SK-N-SH treated with all-trans-retinoic acid at 6 μM for 48 hours (cell line): ENCODE measurements around the gene CTSA.

Source experiments
- ATAC-seq: fragments of 200-7000 bp; cut with Tn5 transposase; 3 replicates; pipeline ENCODE4 v1.9.1; 2020; ENCODE audit warnings: mild to moderate bottlenecking, moderate library complexity
- BACH2 ChIP-seq: fragments of 250-450 bp; sonication (Bioruptor Pico); IDR thresholded peaks from 2 replicates; pipeline ENCODE4 v1.9.0; 2021; ENCODE audit warnings: mild to moderate bottlenecking, borderline replicate concordance
- CREB5 ChIP-seq: fragments of 250-450 bp; sonication (Bioruptor Pico); IDR thresholded peaks from 2 replicates; pipeline ENCODE4 v1.5.1; 2020; ENCODE audit warnings: low read depth, mild to moderate bottlenecking, moderate library complexity
- CSRNP3 ChIP-seq: fragments of 250-450 bp; sonication (Bioruptor Pico); IDR thresholded peaks from 2 replicates; pipeline ENCODE4 v1.5.1; 2021; ENCODE audit warnings: mild to moderate bottlenecking, moderate library complexity
- ESRRG ChIP-seq: fragments of 250-450 bp; sonication (Bioruptor Pico); IDR thresholded peaks from 2 replicates; pipeline ENCODE4 v1.6.1; 2021; ENCODE audit warnings: mild to moderate bottlenecking
- ISL1 ChIP-seq: fragments of 250-450 bp; sonication (Bioruptor Pico); IDR thresholded peaks from 2 replicates; pipeline ENCODE4 v2.1.2; 2022; ENCODE audit warnings: mild to moderate bottlenecking, moderate library complexity
- OSR1 ChIP-seq: fragments of 250-450 bp; sonication (Bioruptor Pico); IDR thresholded peaks from 2 replicates; pipeline ENCODE4 v1.8.0; 2022; ENCODE audit warnings: moderate library complexity, mild to moderate bottlenecking, inconsistent platforms
- PPARA ChIP-seq: fragments of 250-450 bp; sonication (Bioruptor Pico); IDR thresholded peaks from 2 replicates; pipeline ENCODE4 v1.5.0; 2020; ENCODE audit warnings: mild to moderate bottlenecking, borderline replicate concordance
- RARB ChIP-seq: fragments of 250-450 bp; sonication (Bioruptor Pico); IDR thresholded peaks from 2 replicates; pipeline ENCODE4 v1.8.0; 2021; ENCODE audit warnings: mild to moderate bottlenecking, moderate library complexity
- SNAI2 ChIP-seq: fragments of 250-450 bp; sonication (Bioruptor Pico); IDR thresholded peaks from 2 replicates; pipeline ENCODE4 v1.5.0; 2020; ENCODE audit warnings: mild to moderate bottlenecking, moderate library complexity
- TCF4 ChIP-seq: fragments of 250-450 bp; sonication (Bioruptor Pico); IDR thresholded peaks from 2 replicates; pipeline ENCODE4 v1.8.0; 2021; ENCODE audit warnings: mild to moderate bottlenecking, moderate library complexity, borderline replicate concordance
- TSHZ2 ChIP-seq: fragments of 250-450 bp; sonication (Bioruptor Pico); IDR thresholded peaks from 2 replicates; pipeline ENCODE4 v1.5.0; 2020; ENCODE audit warnings: mild to moderate bottlenecking, moderate library complexity
- ZC3H10 ChIP-seq: fragments of 250-450 bp; sonication (Bioruptor Pico); IDR thresholded peaks from 2 replicates; pipeline ENCODE4 v1.5.1; 2021; ENCODE audit warnings: mild to moderate bottlenecking, moderate library complexity
- ZFP3 ChIP-seq: fragments of 250-450 bp; sonication (Bioruptor Pico); IDR thresholded peaks from 2 replicates; pipeline ENCODE4 v1.5.0; 2020; ENCODE audit warnings: mild to moderate bottlenecking, moderate library complexity
- ZFP30 ChIP-seq: fragments of 450-650 bp; formaldehyde crosslinking; IDR thresholded peaks from 2 replicates; pipeline ENCODE4 v1.5.0; 2022; ENCODE audit warnings: mild to moderate bottlenecking, moderate library complexity
- ZNF565 ChIP-seq: fragments of 450-650 bp; formaldehyde crosslinking; conservative IDR thresholded peaks from 2 replicates; pipeline ENCODE4 v1.5.0; 2020; ENCODE audit warnings: low read depth, mild to moderate bottlenecking, moderate library complexity
- ZNF70 ChIP-seq: fragments of 450-650 bp; formaldehyde crosslinking; IDR thresholded peaks from 2 replicates; pipeline ENCODE4 v1.5.0; 2020; ENCODE audit warnings: mild to moderate bottlenecking, moderate library complexity
- ZNF8 ChIP-seq: fragments of 450-650 bp; formaldehyde crosslinking; IDR thresholded peaks from 2 replicates; pipeline ENCODE4 v1.5.0; 2020; ENCODE audit warnings: mild to moderate bottlenecking, moderate library complexity

CTSA gene

GRCh38 chr20:45938727-45939438, 47.7 kb downstream of the CTSA start:
- ATAC-seq: no peak
- TF ChIP-seq ISL1 (CRISPR knock-in tag) (no peak), ZFP3 (no peak), OSR1 (CRISPR knock-in tag) (no peak), ZFP30 (CRISPR knock-in tag) (no peak), ESRRG (CRISPR knock-in tag) (no peak), ZC3H10 (CRISPR knock-in tag) (no peak), TSHZ2 (CRISPR knock-in tag) (no peak), ZNF70 (CRISPR knock-in tag) (no peak), PPARA (CRISPR knock-in tag) (no peak), TCF4 (no peak), BACH2 (CRISPR knock-in tag) (no peak), CREB5 (CRISPR knock-in tag) (no peak), ZNF8 (CRISPR knock-in tag) (no peak), SNAI2 (no peak), CSRNP3 (CRISPR knock-in tag) (no peak)

- TF ChIP-seq ZFP30 (CRISPR knock-in tag) (no peak), TCF4 (no peak)
- TF ChIP-seq, all 23 proteins: peak for 0
- no peak for ATAC-seq
Measured at GRCh38 chr20:45940053-45940452, 48.9 kb downstream of the CTSA start.

GRCh38 chr20:45940469-45940868, 49.3 kb downstream of the CTSA start:
- TF ChIP-seq CSRNP3 (CRISPR knock-in tag): no peak
- no peak for TF ChIP-seq ZNF565 (CRISPR knock-in tag)
- no peak for TF ChIP-seq SNAI2
- TF ChIP-seq ZNF8 (CRISPR knock-in tag): no peak
- TF ChIP-seq ZNF70 (CRISPR knock-in tag): no peak
- TF ChIP-seq TSHZ2 (CRISPR knock-in tag): no peak
- no peak for TF ChIP-seq BACH2 (CRISPR knock-in tag)
- no peak for TF ChIP-seq OSR1 (CRISPR knock-in tag)
- no peak for ATAC-seq

- TF ChIP-seq PPARA (CRISPR knock-in tag): no peak
- TF ChIP-seq ZFP3: no peak
- TF ChIP-seq RARB (CRISPR knock-in tag): no peak
- ATAC-seq: no peak
Measured at GRCh38 chr20:45943613-45944012, 52.5 kb downstream of the CTSA start.
